CD4-positive, alpha-beta memory T cell (primary cell): ENCODE data around the gene FBN2. TPM values are rescaled to one million over a fixed set of nuclear protein-coding genes. Genes with fewer than 3 reads are reported as not detected.
"Not testable (repeated sequence)": the region's sequence is repeated elsewhere in the genome, so short reads cannot be mapped to it uniquely, and the experiment has no call there.

Source experiments
- CTCF ChIA-PET: fragments of 350-600 bp; sonication (Branson Sonifier 250); formaldehyde crosslinking; loops from one replicate; lab custom pipeline; 2021; ENCODE audit warnings: inconsistent platforms; ENCODE audit not compliant: partially characterized antibody; lab: Charles Lee
- POLR2A ChIA-PET: fragments of 350-600 bp; sonication (Branson Sonifier 250); formaldehyde crosslinking; loops from one replicate; lab custom pipeline; 2021; ENCODE audit not compliant: partially characterized antibody; lab: Charles Lee
- DNase-seq, 5 donors: peaks; one replicate each; pipeline versions ENCODE4 v3.0.0 to v3.0.0-alpha.2; 2020 to 2022; ENCODE audit warnings: mixed read lengths in 1 of 5
- H3K27ac ChIP-seq: one replicate; pipeline ENCODE4 v1.7.0; 2013; ENCODE audit warnings: low read depth, low read length
- H3K27me3 ChIP-seq: 2 replicates; pipeline ENCODE4 v1.7.0; 2013; ENCODE audit warnings: mild to moderate bottlenecking, low read length, moderate library complexity; ENCODE audit not compliant: insufficient read depth
- H3K36me3 ChIP-seq: 2 replicates; pipeline ENCODE4 v1.7.0; 2013; ENCODE audit warnings: mild to moderate bottlenecking, low read length, moderate library complexity; ENCODE audit not compliant: insufficient read depth
- H3K4me1 ChIP-seq: 2 replicates; pipeline ENCODE4 v1.7.0; 2013; ENCODE audit warnings: mild to moderate bottlenecking, low read length, moderate library complexity; ENCODE audit not compliant: insufficient read depth
- H3K4me3 ChIP-seq, 2 donors: one replicate each; pipeline ENCODE4 v1.7.0; 2013; ENCODE audit warnings: low read length in 2 of 2, mild to moderate bottlenecking in 1 of 2
- H3K9me3 ChIP-seq, 2 donors: one replicate each; pipeline ENCODE4 v1.7.0; 2013; ENCODE audit warnings: low read length in 2 of 2, control low read depth in 1 of 2; ENCODE audit not compliant: control insufficient read depth in 1 of 2
- H3K27ac Mint-ChIP-seq, 7 donors: one replicate each; pipeline ENCODE4 v1.8.0; 2020 to 2021; ENCODE audit warnings: mixed read lengths in 7 of 7, mild to moderate bottlenecking in 6 of 7, inconsistent platforms in 3 of 7, moderate library complexity in 3 of 7
- H3K27me3 Mint-ChIP-seq, 2 donors: one replicate each; pipeline ENCODE4 v1.8.0; 2020 to 2021; ENCODE audit warnings: mixed read lengths in 2 of 2
- H3K36me3 Mint-ChIP-seq, 2 donors: one replicate each; pipeline ENCODE4 v1.8.0; 2020 to 2021; ENCODE audit warnings: mixed read lengths in 2 of 2, inconsistent platforms in 1 of 2, mild to moderate bottlenecking in 1 of 2
- H3K4me1 Mint-ChIP-seq, 4 donors: one replicate each; pipeline ENCODE4 v1.8.0; 2020 to 2021; ENCODE audit warnings: mixed read lengths in 4 of 4, mild to moderate bottlenecking in 1 of 4
- H3K4me3 Mint-ChIP-seq, 8 donors: one replicate each; pipeline ENCODE4 v1.8.0; 2020 to 2021; ENCODE audit warnings: mixed read lengths in 8 of 8, mild to moderate bottlenecking in 7 of 8, moderate library complexity in 6 of 8, inconsistent platforms in 3 of 8
- H3K9me3 Mint-ChIP-seq, 8 donors: one replicate each; pipeline ENCODE4 v1.8.0; 2020 to 2021; ENCODE audit warnings: mixed read lengths in 8 of 8, mild to moderate bottlenecking in 5 of 8, inconsistent platforms in 3 of 8, moderate library complexity in 1 of 8
- intact Hi-C: fragments of 100-400 bp; cut with micrococcal nuclease; formaldehyde crosslinking; loops from one replicate; pipeline ENCODE4 v1.15.1; 2023
- polyA plus RNA-seq, 2 donors: library from polyadenylated mRNA; unstranded; fragments of 300-500 nt; fragmentation: Illumina TruSeq; gene quantifications; one replicate each; pipeline ENCODE4 v1.2.3, GENCODE V29; 2021
- total RNA-seq, 2 experiments: library from RNA; stranded (reverse); gene quantifications; one replicate each; pipeline ENCODE4 v1.2.3, GENCODE V29; 2021

The FBN2 gene
- total and polyA plus RNA-seq, 4 experiments from 2014 or later, result 0.15 to 0.30 TPM; not detected in 2

GRCh38 chr5:128522336-128522735 lies 15.7 kb downstream of the FBN2 start:
- no peak overlapping the region for H3K4me3 ChIP-seq
- no peak overlapping the region for H3K27ac ChIP-seq
- H3K9me3 ChIP-seq, result no peaks in the 10 kb centered on the region
- no peaks in the 10 kb centered on the region for H3K36me3 ChIP-seq
- Mint-ChIP-seq H3K27ac (no peak overlapping the region), H3K9me3 (peaks cover 0 to 2% (median 0%) of the 10 kb centered on the region in 8 donors), H3K4me1 (peaks cover 0 to 2% (median 0%) of the 10 kb centered on the region in 4 donors), H3K4me3 (no peak overlapping the region), H3K36me3 (no peaks in the 10 kb centered on the region), H3K27me3 (peaks cover 2 to 3% of the 10 kb centered on the region in 2 donors)
- no peaks in the 10 kb centered on the region for H3K4me1 ChIP-seq
- intact Hi-C loops, result no loop called here
- DNase-seq, result no peak
- H3K27me3 ChIP-seq, result no peaks in the 10 kb centered on the region
- CTCF ChIA-PET, result no interaction called here
- POLR2A ChIA-PET, result no interaction called here

GRCh38 chr5:128519827-128520226 lies 18.2 kb downstream of the FBN2 start:
- Mint-ChIP-seq H3K27me3 (peaks cover 0 to 3% of the 10 kb centered on the region in 2 donors), H3K36me3 (no peaks in the 10 kb centered on the region), H3K27ac (no peak overlapping the region), H3K4me3 (no peak overlapping the region), H3K4me1 (peaks cover 0 to 2% (median 0%) of the 10 kb centered on the region in 4 donors), H3K9me3 (peaks cover 0 to 2% (median 0%) of the 10 kb centered on the region in 8 donors)
- ChIA-PET CTCF (no interaction called here), POLR2A (no interaction called here)
- Histone ChIP-seq H3K4me3 (no peak overlapping the region), H3K4me1 (no peaks in the 10 kb centered on the region), H3K9me3 (no peaks in the 10 kb centered on the region), H3K36me3 (no peaks in the 10 kb centered on the region), H3K27ac (no peak overlapping the region), H3K27me3 (no peaks in the 10 kb centered on the region)
- DNase-seq, result no peak
- intact Hi-C loops, result no loop called here

DNA sequence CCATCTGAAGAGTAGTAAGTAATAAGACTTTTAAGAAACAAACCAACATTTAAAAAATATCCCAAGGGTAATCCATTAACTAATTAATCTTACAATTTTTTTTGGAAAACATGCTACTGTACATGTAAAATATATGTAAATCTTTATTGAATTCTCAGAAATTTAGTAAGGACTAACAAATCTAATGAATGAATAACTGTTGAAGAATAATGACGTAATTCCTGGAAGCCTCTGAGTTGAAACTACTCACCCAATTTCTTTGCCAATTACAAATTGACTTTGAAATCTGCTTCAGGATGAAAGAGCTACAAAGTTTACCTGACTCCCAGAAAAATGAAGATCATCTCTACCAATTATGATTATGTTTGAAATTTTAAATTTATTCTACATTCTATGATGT lies 21.1 kb downstream of the FBN2 start:
- H3K27me3 ChIP-seq, result no peaks in the 10 kb centered on the region
- no peaks in the 10 kb centered on the region for H3K36me3 ChIP-seq
- no peak overlapping the region for H3K27ac Mint-ChIP-seq
- no peak overlapping the region for H3K4me3 Mint-ChIP-seq
- no peaks in the 10 kb centered on the region for H3K4me1 ChIP-seq
- no peaks in the 10 kb centered on the region for H3K36me3 Mint-ChIP-seq
- intact Hi-C loops, result no loop called here
- POLR2A ChIA-PET, result no interaction called here
- DNase-seq, result no peak
- no peaks in the 10 kb centered on the region for H3K9me3 ChIP-seq
- no peak overlapping the region for H3K27ac ChIP-seq
- peaks cover 0 to 2% (median 0%) of the 10 kb centered on the region in 8 donors for H3K9me3 Mint-ChIP-seq
- H3K4me1 Mint-ChIP-seq, result peaks cover 0 to 2% (median 0%) of the 10 kb centered on the region in 4 donors
- CTCF ChIA-PET, result no interaction called here
- H3K4me3 ChIP-seq, result no peak overlapping the region
- H3K27me3 Mint-ChIP-seq, result peaks cover 2 to 3% of the 10 kb centered on the region in 2 donors

DNA sequence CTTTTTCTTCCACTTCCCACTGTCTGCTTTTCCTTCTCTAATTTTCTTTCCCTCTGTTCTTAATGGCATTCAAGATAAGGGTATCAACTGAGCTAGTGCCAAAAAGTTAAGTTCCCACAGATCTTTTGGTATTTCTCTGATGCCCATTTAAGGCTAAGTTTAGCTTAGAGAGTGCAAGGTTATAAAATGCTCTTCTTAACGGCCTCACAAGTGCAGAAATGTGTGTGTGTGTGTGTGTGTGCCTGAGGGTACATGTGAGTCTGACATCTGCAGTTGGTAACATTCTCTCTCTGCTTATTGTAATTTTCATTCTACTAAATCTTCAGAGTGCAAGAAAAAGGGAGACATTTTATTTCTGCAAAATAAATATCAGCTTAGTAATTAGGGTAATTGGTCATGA lies 24.2 kb downstream of the FBN2 start:
- Histone ChIP-seq H3K36me3 (no peaks in the 10 kb centered on the region), H3K27me3 (no peaks in the 10 kb centered on the region), H3K9me3 (no peaks in the 10 kb centered on the region), H3K4me1 (no peaks in the 10 kb centered on the region), H3K4me3 (no peak overlapping the region), H3K27ac (no peak overlapping the region)
- no peak for DNase-seq
- ChIA-PET POLR2A (no interaction called here), CTCF (no interaction called here)
- Mint-ChIP-seq H3K9me3 (peaks cover 0 to 6% (median under 1%) of the 10 kb centered on the region in 8 donors), H3K36me3 (no peaks in the 10 kb centered on the region), H3K27me3 (peaks cover 0 to 2% of the 10 kb centered on the region in 2 donors), H3K4me3 (no peak overlapping the region), H3K4me1 (no peaks in the 10 kb centered on the region), H3K27ac (no peak overlapping the region)
- intact Hi-C loops, result no loop called here

DNA sequence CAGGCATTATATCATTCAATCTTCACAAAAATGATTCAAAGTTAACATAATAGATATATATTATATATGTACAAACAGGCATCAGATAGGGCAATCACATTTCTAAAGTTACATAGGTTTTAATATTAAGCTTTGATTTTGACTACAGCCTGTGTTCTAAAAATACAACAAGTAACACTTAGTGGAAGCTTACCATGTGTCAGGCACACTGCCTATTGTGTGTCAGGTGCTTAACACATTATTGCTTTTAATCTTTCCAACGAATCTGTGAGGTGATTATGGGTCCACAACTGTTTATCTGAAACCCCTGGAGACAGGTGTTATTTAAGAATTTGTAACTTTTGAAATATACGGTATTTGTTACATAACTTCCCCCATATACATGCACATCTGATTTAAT lies 25.2 kb downstream of the FBN2 start:
- Histone ChIP-seq H3K27me3 (no peaks in the 10 kb centered on the region), H3K4me3 (no peak overlapping the region), H3K9me3 (no peaks in the 10 kb centered on the region), H3K27ac (no peak overlapping the region), H3K4me1 (no peaks in the 10 kb centered on the region), H3K36me3 (no peaks in the 10 kb centered on the region)
- H3K27ac Mint-ChIP-seq, result no peak overlapping the region
- DNase-seq, result no peak
- CTCF ChIA-PET, result no interaction called here
- H3K9me3 Mint-ChIP-seq, result peaks cover 0 to 6% (median under 1%) of the 10 kb centered on the region in 8 donors
- no peaks in the 10 kb centered on the region for H3K36me3 Mint-ChIP-seq
- no peak overlapping the region for H3K4me3 Mint-ChIP-seq
- H3K4me1 Mint-ChIP-seq, result no peaks in the 10 kb centered on the region
- POLR2A ChIA-PET, result no interaction called here
- intact Hi-C loops, result no loop called here
- peaks cover 0 to 2% of the 10 kb centered on the region in 2 donors for H3K27me3 Mint-ChIP-seq

DNA sequence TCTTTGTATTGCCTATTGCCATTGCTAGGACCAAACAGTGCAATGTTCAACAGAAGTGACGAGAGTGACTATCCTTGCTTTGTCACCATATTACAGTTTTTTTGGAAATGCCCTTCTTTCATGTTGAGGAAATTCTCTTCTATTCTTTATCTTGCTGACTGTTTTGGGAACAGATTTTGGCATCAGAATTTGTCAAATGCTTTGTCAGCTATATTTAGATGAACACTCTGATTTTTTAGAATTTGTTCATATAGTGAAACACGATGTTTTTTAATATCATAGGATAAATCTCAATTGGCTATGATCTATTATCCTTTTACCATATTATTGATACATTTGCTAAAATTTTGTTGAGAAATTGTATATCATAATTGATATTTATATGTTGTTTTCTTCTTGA lies 31.4 kb downstream of the FBN2 start:
- ChIA-PET CTCF (no interaction called here), POLR2A (no interaction called here)
- H3K27me3 ChIP-seq, result no peaks in the 10 kb centered on the region
- no peak overlapping the region for H3K4me3 ChIP-seq
- H3K27ac ChIP-seq, result no peak overlapping the region
- H3K36me3 Mint-ChIP-seq, result no peaks in the 10 kb centered on the region
- H3K4me1 Mint-ChIP-seq, result no peaks in the 10 kb centered on the region
- no peaks in the 10 kb centered on the region for H3K36me3 ChIP-seq
- H3K27ac Mint-ChIP-seq, result no peak overlapping the region
- H3K27me3 Mint-ChIP-seq, result no peaks in the 10 kb centered on the region
- H3K9me3 Mint-ChIP-seq, result peaks cover 0 to 18% (median 8%) of the 10 kb centered on the region in 8 donors
- intact Hi-C loops, result no loop called here
- no peaks in the 10 kb centered on the region for H3K4me1 ChIP-seq
- no peak overlapping the region for H3K4me3 Mint-ChIP-seq
- H3K9me3 ChIP-seq, result no peaks in the 10 kb centered on the region
- DNase-seq, result no peak

DNA sequence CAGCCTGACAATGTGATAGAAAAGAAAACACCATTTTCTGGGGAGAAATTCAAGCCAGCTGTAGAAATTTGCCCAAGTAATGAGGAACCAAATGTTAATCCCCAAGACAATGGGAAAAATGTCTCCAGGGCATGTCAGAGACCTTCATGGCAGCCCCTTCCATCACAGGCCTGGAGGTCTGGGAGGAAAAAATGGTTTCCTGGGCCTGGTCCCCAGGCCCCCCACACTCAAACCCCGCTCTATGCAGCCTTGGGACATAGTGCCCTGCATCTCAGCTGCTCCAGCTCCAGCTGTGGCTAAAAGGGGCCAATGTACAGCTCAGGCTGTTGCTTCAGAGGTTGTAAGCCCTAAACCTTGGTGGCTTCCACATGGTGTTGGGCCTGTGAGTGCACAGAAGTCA lies 34.3 kb downstream of the FBN2 start:
- H3K27ac ChIP-seq, CTCF ChIA-PET, H3K27me3 Mint-ChIP-seq, POLR2A ChIA-PET, H3K27me3 ChIP-seq, H3K4me1 ChIP-seq, H3K36me3 ChIP-seq, H3K4me3 ChIP-seq, H3K36me3 Mint-ChIP-seq, H3K4me3 Mint-ChIP-seq, intact Hi-C loops, DNase-seq, H3K9me3 ChIP-seq, H3K4me1 Mint-ChIP-seq, H3K27ac Mint-ChIP-seq: not testable (repeated sequence)
- H3K9me3 Mint-ChIP-seq, result peaks cover 0 to 17% (median 7%) of the 10 kb centered on the region in 8 donors
